Nephron progenitor cell (in vitro differentiated cells): Measurements from ENCODE around the gene GAGE10.
A peak's percentile ranks its signal among the peaks of the same experiment; 100 is the strongest.

Experiments used
- DNase-seq: peaks from one replicate; pipeline ENCODE4 v3.0.0; 2021
- H3K27ac Mint-ChIP-seq: 2 replicates; pipeline ENCODE4 v1.8.0; 2021; ENCODE audit warnings: mild to moderate bottlenecking, moderate library complexity, mixed read lengths
- H3K27me3 Mint-ChIP-seq: 2 replicates; pipeline ENCODE4 v1.8.0; 2021; ENCODE audit warnings: mild to moderate bottlenecking, low read depth, mixed read lengths; ENCODE audit not compliant: poor library complexity
- H3K36me3 Mint-ChIP-seq: 2 replicates; pipeline ENCODE4 v1.8.0; 2021; ENCODE audit warnings: low read depth, mixed read lengths
- H3K4me1 Mint-ChIP-seq: 2 replicates; pipeline ENCODE4 v1.8.0; 2021; ENCODE audit warnings: mixed read lengths
- H3K4me3 Mint-ChIP-seq: 2 replicates; pipeline ENCODE4 v1.8.0; 2021; ENCODE audit warnings: mild to moderate bottlenecking, moderate library complexity, mixed read lengths
- H3K9me3 Mint-ChIP-seq: 2 replicates; pipeline ENCODE4 v1.8.0; 2021; ENCODE audit warnings: mild to moderate bottlenecking, moderate library complexity, mixed read lengths
- CTCF ChIP-seq: fragments of 200-600 bp; sonication (generic); IDR thresholded peaks from 2 replicates; pipeline ENCODE4 v1.5.0; 2021; ENCODE audit warnings: antibody characterized with exemption

Gene GAGE10

DNA sequence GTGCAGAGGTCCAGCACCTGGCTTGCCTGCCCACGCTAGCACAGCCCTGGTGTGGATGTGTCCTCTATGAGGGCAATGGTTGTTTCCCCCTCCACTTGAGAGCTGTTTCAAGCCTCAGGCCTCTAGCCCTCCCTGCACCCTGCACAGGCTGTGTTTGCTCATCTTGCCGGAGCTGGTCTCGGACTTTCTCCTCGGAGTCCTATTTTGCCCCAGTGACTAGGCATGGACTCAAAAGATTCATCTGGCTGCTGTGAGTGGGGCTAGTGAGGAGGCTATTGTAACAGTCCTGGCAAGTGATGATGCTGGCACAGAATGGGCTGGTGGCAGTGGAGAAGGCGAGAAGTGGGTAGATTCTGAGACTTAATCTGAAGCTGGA is 44.7 kb upstream of the GAGE10 start:
- Mint-ChIP-seq H3K4me1 (peaks cover 6% of the 10 kb centered on the region), H3K36me3 (no peaks in the 10 kb centered on the region), H3K4me3 (no peak overlapping the region), H3K9me3 (peaks cover 48% of the 10 kb centered on the region), H3K27me3 (peaks cover 4% of the 10 kb centered on the region), H3K27ac (no peak overlapping the region)
- TF ChIP-seq CTCF, result no peak
- no peak for DNase-seq

DNA sequence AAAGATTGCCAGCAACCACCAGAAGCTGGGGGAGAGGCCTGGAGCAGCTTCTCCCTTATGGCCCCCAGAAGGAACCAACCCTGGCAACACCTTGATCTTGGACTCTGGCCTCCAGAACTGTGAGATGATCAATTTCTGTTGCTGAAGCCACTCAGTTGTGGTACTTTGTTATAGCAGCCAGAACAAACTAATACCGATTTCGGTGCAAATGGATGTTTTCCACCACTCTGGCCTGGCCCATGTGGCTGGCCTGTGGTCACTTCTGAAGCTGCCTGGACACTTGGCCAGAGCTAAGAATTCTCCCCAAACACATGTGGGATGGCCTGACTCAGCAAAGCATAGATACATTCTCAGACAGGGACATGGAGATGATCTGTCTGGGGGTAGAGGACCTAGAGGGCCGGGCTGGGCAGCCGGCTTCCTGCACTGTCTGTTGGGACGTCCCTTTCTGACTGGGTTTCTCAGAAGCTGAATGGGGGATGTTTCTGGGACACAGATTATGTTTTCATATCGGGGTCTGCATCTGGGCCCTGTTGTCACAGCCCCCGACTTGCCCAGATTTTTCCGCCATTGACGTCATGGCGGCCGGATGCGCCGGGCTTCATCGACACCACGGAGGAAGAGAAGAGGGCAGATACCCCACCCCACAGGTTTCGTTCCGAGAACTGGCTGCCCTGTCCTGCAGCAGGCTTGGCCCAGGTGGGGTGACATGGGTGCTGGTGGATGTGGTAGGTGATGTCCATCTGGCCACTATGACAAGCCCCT is 43.0 kb upstream of the GAGE10 start:
- H3K27me3 Mint-ChIP-seq, result peaks cover 4% of the 10 kb centered on the region
- no peak overlapping the region for H3K4me3 Mint-ChIP-seq
- H3K4me1 Mint-ChIP-seq, result peaks cover 20% of the 10 kb centered on the region
- DNase-seq, result no peak
- H3K9me3 Mint-ChIP-seq, result peaks cover 61% of the 10 kb centered on the region
- no peak for TF ChIP-seq CTCF
- no peak overlapping the region for H3K27ac Mint-ChIP-seq
- no peaks in the 10 kb centered on the region for H3K36me3 Mint-ChIP-seq

DNA sequence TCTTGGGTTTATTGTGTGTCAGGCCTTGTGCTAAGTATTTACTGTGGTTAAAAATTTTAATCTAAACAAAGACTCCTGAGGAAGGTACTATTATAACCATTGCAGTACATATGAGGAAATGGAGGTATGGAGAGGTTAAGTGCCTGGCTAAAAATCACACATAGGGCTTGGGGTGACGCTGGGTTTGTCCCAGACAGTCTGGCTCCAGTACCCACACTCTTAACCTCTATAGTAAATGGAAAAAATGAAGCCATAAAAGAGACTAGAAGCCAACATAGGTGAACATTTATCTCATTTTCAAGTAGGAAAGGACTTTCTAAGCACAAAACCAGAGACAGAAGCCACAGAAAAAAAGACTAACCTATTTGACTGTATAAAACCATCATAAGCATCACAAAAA is 40.8 kb upstream of the GAGE10 start:
- H3K4me1 Mint-ChIP-seq, result peaks cover 39% of the 10 kb centered on the region
- no peak overlapping the region for H3K27ac Mint-ChIP-seq
- no peak for DNase-seq
- TF ChIP-seq CTCF, result no peak
- H3K9me3 Mint-ChIP-seq, result peaks cover 66% of the 10 kb centered on the region
- H3K4me3 Mint-ChIP-seq, result no peak overlapping the region
- H3K27me3 Mint-ChIP-seq, result peaks cover 4% of the 10 kb centered on the region
- H3K36me3 Mint-ChIP-seq, result no peaks in the 10 kb centered on the region

DNA sequence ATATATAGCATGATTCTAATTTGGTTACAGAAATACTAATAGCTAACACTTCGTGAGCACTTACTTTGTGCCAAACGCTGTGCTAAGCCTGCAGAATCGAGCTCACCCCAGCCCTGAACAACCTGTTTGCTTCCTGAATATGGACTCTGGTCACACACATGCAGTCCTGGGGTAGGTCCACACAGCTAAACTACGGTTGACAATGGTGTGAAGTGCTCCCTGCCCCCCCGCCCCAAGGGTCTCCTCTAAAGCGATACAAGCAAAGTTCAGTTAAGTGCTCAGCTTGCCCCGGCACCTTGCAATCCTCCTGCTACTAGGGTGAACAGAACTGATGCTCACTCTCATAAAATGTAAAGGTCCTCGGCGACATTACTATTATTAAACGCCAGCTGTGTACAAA is 39.8 kb upstream of the GAGE10 start:
- Mint-ChIP-seq H3K4me1 (peaks cover 48% of the 10 kb centered on the region), H3K4me3 (no peak overlapping the region), H3K27ac (no peak overlapping the region), H3K9me3 (peaks cover 75% of the 10 kb centered on the region), H3K36me3 (no peaks in the 10 kb centered on the region), H3K27me3 (peaks cover 4% of the 10 kb centered on the region)
- no peak for DNase-seq
- TF ChIP-seq CTCF, result no peak

GRCh38 chrX:49264460-49264859 is 39.0 kb upstream of the GAGE10 start, which contains the start of gene FOXP3:
FOXP3 (minus strand) TSS chrX:49264710; CDS start chrX:49258505, 6,205 bp downstream.
- DNase-seq, result no peak
- Mint-ChIP-seq H3K4me3 (peak within 1 kb of the TSS; percentile 5), H3K27ac (no peak within 1 kb of the TSS), H3K9me3 (peaks cover 73% of the 10 kb centered on the region), H3K36me3 (no peaks in the 10 kb centered on the region), H3K4me1 (peaks cover 52% of the 10 kb centered on the region), H3K27me3 (peaks cover 4% of the 10 kb centered on the region)
- no peak for TF ChIP-seq CTCF
